ENCODE results near the gene FANCD2. TPM values are rescaled to one million over a fixed set of nuclear protein-coding genes. Genes with fewer than 3 reads are reported as not detected.

FANCD2 gene
- total RNA-seq (ENCODE audit: low replicate concordance): 17.7 and 38.0 TPM in 2 replicates
- long read RNA-seq, partial matches to known transcripts: 71 of 93 reads
- long read RNA-seq, other reads (novel, unspliced or antisense): 22 of 93 reads

- no peaks in the 10 kb centered on the region for H3K27me3 Mint-ChIP-seq
- no peaks in the 10 kb centered on the region for H3K9me3 Mint-ChIP-seq
- peak; percentile 27 for TF ChIP-seq CTCF (conservative IDR thresholded peaks at IDR 0.05)
- H3K36me3 Mint-ChIP-seq: peaks cover 4% of the 10 kb centered on the region
- peak; percentile 96 for DNase-seq (ENCODE audit: extremely low spot score, unreplicated experiment)
- H3K4me1 Mint-ChIP-seq (ENCODE audit: unreplicated experiment): peaks cover 5% of the 10 kb centered on the region
- peak within 1 kb of the TSS; percentile 95 for H3K27ac Mint-ChIP-seq
- H3K4me3 Mint-ChIP-seq: peak within 1 kb of the TSS; percentile 97
These were observed at the start of gene FANCD2 for GRCh38 chr3:10026084-10026890. TSS of gene FANCD2 (plus strand) at chr3:10026437. CDS start at chr3:10028658, 2,221 bp downstream.

- H3K36me3 Mint-ChIP-seq: peaks cover 15% of the 10 kb centered on the region
- DNase-seq (ENCODE audit: extremely low spot score, unreplicated experiment): no peak
- TF ChIP-seq CTCF (conservative IDR thresholded peaks at IDR 0.05): no peak
- no peaks in the 10 kb centered on the region for H3K27me3 Mint-ChIP-seq
- peak overlapping the region; percentile 35 for H3K4me3 Mint-ChIP-seq
- H3K9me3 Mint-ChIP-seq: no peaks in the 10 kb centered on the region
- H3K4me1 Mint-ChIP-seq (ENCODE audit: unreplicated experiment): peaks cover 5% of the 10 kb centered on the region
- peak overlapping the region; percentile 91 for H3K27ac Mint-ChIP-seq
These were observed 49.2 kb upstream of the FANCD2 start for GRCh38 chr3:9976721-9977709.

- Mint-ChIP-seq H3K27ac (peak overlapping the region; percentile 53), H3K27me3 (no peaks in the 10 kb centered on the region), H3K4me1 (ENCODE audit: unreplicated experiment) (peaks cover 5% of the 10 kb centered on the region), H3K4me3 (no peak overlapping the region), H3K9me3 (no peaks in the 10 kb centered on the region), H3K36me3 (peaks cover 11% of the 10 kb centered on the region)
- DNase-seq (ENCODE audit: extremely low spot score, unreplicated experiment): no peak
- no peak for TF ChIP-seq CTCF (conservative IDR thresholded peaks at IDR 0.05)
These were observed 47.4 kb upstream of the FANCD2 start for GRCh38 chr3:9978710-9979305.

- H3K27me3 Mint-ChIP-seq: no peaks in the 10 kb centered on the region
- no peak for DNase-seq (ENCODE audit: extremely low spot score, unreplicated experiment)
- H3K36me3 Mint-ChIP-seq: peaks cover 7% of the 10 kb centered on the region
- H3K4me1 Mint-ChIP-seq (ENCODE audit: unreplicated experiment): peaks cover 5% of the 10 kb centered on the region
- TF ChIP-seq CTCF (conservative IDR thresholded peaks at IDR 0.05): no peak
- H3K4me3 Mint-ChIP-seq: no peak overlapping the region
- no peaks in the 10 kb centered on the region for H3K9me3 Mint-ChIP-seq
- no peak overlapping the region for H3K27ac Mint-ChIP-seq
These were observed 46.0 kb upstream of the FANCD2 start for GRCh38 chr3:9980251-9980650.

GRCh38 chr3:9986230-9986725, 40.0 kb upstream of the FANCD2 start:
- Mint-ChIP-seq H3K9me3 (no peaks in the 10 kb centered on the region), H3K4me3 (peak overlapping the region; percentile 97), H3K27ac (peak overlapping the region; percentile 96), H3K27me3 (no peaks in the 10 kb centered on the region), H3K4me1 (ENCODE audit: unreplicated experiment) (peaks cover 13% of the 10 kb centered on the region), H3K36me3 (no peaks in the 10 kb centered on the region)
- DNase-seq (ENCODE audit: extremely low spot score, unreplicated experiment): no peak
- no peak for TF ChIP-seq CTCF (conservative IDR thresholded peaks at IDR 0.05)
